ENCODE results near the gene SYNRG. TPM values are rescaled to one million over a fixed set of nuclear protein-coding genes. Genes with fewer than 3 reads are reported as not detected.

The SYNRG gene
- total and polyA plus RNA-seq, 9 donors = 10.9 to 40.0 (median 31.1) TPM

- H3K36me3 ChIP-seq = no peaks in the 10 kb centered on the region
- H3K9me3 ChIP-seq = no peaks in the 10 kb centered on the region
- no peak for TF ChIP-seq POLR2A (IDR thresholded peaks at IDR 0.05)
- no peak for TF ChIP-seq CTCF (IDR thresholded peaks at IDR 0.05)
- no peak for TF ChIP-seq EP300 (IDR thresholded peaks at IDR 0.05)
- H3K4me1 ChIP-seq (ENCODE audit: insufficient read depth) = peaks cover under 1% of the 10 kb centered on the region
- 92 to 95% (median 92%) methylated on average over 6 of the region's 6 CpGs for WGBS, 3 donors
- no peaks in the 10 kb centered on the region for H3K27me3 ChIP-seq
- no peak overlapping the region for H3K4me3 ChIP-seq
- intact Hi-C loops (cut with DNase I) = no loop called here
- H3K27ac ChIP-seq = no peak overlapping the region
- DNase-seq = no peak
Measured at GRCh38 chr17:37553401-37553966, 55.7 kb downstream of the SYNRG start.

GRCh38 chr17:37551788-37552187 is 57.4 kb downstream of the SYNRG start:
- no peaks in the 10 kb centered on the region for H3K9me3 ChIP-seq
- peaks cover 2% of the 10 kb centered on the region for H3K4me1 ChIP-seq (ENCODE audit: insufficient read depth)
- no peak for DNase-seq
- 46 to 72% (median 47%) methylated on average over 3 of the region's 3 CpGs for WGBS, 3 donors
- no peak for TF ChIP-seq POLR2A (IDR thresholded peaks at IDR 0.05)
- TF ChIP-seq CTCF (IDR thresholded peaks at IDR 0.05) = no peak
- TF ChIP-seq EP300 (IDR thresholded peaks at IDR 0.05) = no peak
- H3K4me3 ChIP-seq = no peak overlapping the region
- no peaks in the 10 kb centered on the region for H3K36me3 ChIP-seq
- intact Hi-C loops (cut with DNase I) = no loop called here
- H3K27ac ChIP-seq = no peak overlapping the region
- H3K27me3 ChIP-seq = no peaks in the 10 kb centered on the region

- H3K27ac ChIP-seq = no peak overlapping the region
- WGBS, 3 donors = 5 to 16% (median 11%) methylated on average over 1 of the region's 1 CpG
- TF ChIP-seq CTCF (IDR thresholded peaks at IDR 0.05) = no peak
- H3K4me3 ChIP-seq = no peak overlapping the region
- intact Hi-C loops (cut with DNase I) = no loop called here
- DNase-seq = no peak
- peaks cover 3% of the 10 kb centered on the region for H3K4me1 ChIP-seq (ENCODE audit: insufficient read depth)
- H3K27me3 ChIP-seq = no peaks in the 10 kb centered on the region
- no peaks in the 10 kb centered on the region for H3K36me3 ChIP-seq
- no peaks in the 10 kb centered on the region for H3K9me3 ChIP-seq
Measured at GRCh38 chr17:37547986-37548385, 61.2 kb downstream of the SYNRG start.

- WGBS, 3 donors = 25 to 41% (median 27%) methylated on average over 3 of the region's 3 CpGs
- Histone ChIP-seq H3K36me3 (no peaks in the 10 kb centered on the region), H3K4me1 (ENCODE audit: insufficient read depth) (peaks cover 3% of the 10 kb centered on the region), H3K9me3 (no peaks in the 10 kb centered on the region), H3K27me3 (no peaks in the 10 kb centered on the region), H3K27ac (no peak overlapping the region), H3K4me3 (no peak overlapping the region)
- TF ChIP-seq CTCF (IDR thresholded peaks at IDR 0.05) (no peak), POLR2A (IDR thresholded peaks at IDR 0.05) (no peak), EP300 (IDR thresholded peaks at IDR 0.05) (no peak)
- no peak for DNase-seq
- intact Hi-C loops (cut with DNase I) = no loop called here
Measured at GRCh38 chr17:37546302-37546701, 62.9 kb downstream of the SYNRG start.
